Activated naive CD4-positive, alpha-beta T cell treated with anti-CD3 and anti-CD28 coated beads, Interleukin-2, amount 10 ng/mL, durations not matched to agents 7 days and 5 days (primary cell): ENCODE measurements around the gene BICDL2.
A peak's percentile ranks its signal among the peaks of the same experiment; 100 is the strongest.

ENCODE experiments used
- CTCF ChIA-PET: fragments of 350-600 bp; sonication (Branson Sonifier 250); formaldehyde crosslinking; loops from one replicate; lab custom pipeline; 2021; ENCODE audit warnings: antibody characterized with exemption; lab: Charles Lee
- DNase-seq: peaks from one replicate; pipeline ENCODE4 v3.0.0-alpha.2; 2020
- H3K27ac Mint-ChIP-seq: one replicate; pipeline ENCODE4 v1.8.0; 2021; ENCODE audit warnings: mild to moderate bottlenecking, moderate library complexity, mixed read lengths
- H3K27me3 Mint-ChIP-seq: one replicate; pipeline ENCODE4 v1.8.0; 2021; ENCODE audit warnings: mild to moderate bottlenecking, mixed read lengths
- H3K36me3 Mint-ChIP-seq: one replicate; pipeline ENCODE4 v1.8.0; 2021; ENCODE audit warnings: mixed read lengths
- H3K4me1 Mint-ChIP-seq: one replicate; pipeline ENCODE4 v1.8.0; 2021; ENCODE audit warnings: mixed read lengths
- H3K4me3 Mint-ChIP-seq: one replicate; pipeline ENCODE4 v1.8.0; 2021; ENCODE audit warnings: mild to moderate bottlenecking, moderate library complexity, mixed read lengths
- H3K9me3 Mint-ChIP-seq: one replicate; pipeline ENCODE4 v1.8.0; 2021; ENCODE audit warnings: mixed read lengths

The BICDL2 gene

DNA sequence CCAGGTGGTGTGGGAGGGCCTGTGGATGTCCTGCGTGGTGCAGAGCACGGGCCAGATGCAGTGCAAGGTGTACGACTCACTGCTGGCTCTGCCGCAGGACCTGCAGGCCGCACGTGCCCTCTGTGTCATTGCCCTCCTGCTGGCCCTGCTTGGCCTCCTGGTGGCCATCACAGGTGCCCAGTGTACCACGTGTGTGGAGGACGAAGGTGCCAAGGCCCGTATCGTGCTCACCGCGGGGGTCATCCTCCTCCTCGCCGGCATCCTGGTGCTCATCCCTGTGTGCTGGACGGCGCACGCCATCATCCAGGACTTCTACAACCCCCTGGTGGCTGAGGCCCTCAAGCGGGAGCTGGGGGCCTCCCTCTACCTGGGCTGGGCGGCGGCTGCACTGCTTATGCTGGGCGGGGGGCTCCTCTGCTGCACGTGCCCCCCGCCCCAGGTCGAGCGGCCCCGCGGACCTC lies 23.2 kb downstream of the BICDL2 start:
- DNase-seq = no peak
- peaks cover 14% of the 10 kb centered on the region for H3K4me1 Mint-ChIP-seq
- no peaks in the 10 kb centered on the region for H3K9me3 Mint-ChIP-seq
- CTCF ChIA-PET = interaction anchor here (0.6 to 17.3 kb wide), 2 partner anchors 13 to 19 kb away, joined by 3 to 300 read pairs; partner anchors contain the start of genes CLDN6, HCFC1R1, THOC6 and TNFRSF12A
- no peak overlapping the region for H3K4me3 Mint-ChIP-seq
- peaks cover 95% of the 10 kb centered on the region for H3K27me3 Mint-ChIP-seq
- H3K27ac Mint-ChIP-seq = no peak overlapping the region
- H3K36me3 Mint-ChIP-seq = no peaks in the 10 kb centered on the region

DNA sequence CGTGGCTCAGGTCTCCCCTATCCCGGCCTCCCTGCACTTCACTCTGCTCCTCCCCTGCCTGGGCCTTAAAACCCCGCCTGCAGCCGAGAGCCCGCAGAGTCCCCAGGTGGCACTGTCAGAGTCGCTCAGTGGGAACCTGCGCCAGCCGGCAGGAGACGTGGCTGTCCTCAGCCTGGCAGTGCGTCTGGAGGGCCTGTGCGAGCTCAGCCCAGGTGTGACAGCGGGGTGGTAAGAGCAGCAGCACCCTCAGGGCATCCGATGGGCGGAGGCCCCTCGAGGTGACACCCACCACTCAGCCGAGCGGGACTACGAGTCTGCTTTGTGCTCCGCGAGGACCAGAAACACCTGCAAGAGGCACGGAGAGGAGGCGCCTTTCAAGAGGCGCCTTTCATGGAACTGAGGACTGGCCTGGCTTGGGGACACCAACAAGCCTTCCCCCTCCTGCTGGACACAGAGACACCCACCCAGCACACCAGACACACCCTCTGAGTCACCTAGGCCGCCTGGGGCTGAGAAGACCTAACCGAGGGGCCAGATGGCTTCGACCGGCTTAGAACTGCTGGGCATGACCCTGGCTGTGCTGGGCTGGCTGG lies 23.8 kb downstream of the BICDL2 start, which contains the start of gene CLDN9:
CLDN9 (plus strand) TSS at position 96 of the 593 bp plus-strand sequence; CDS start at position 536, 440 bp downstream.
- no peaks in the 10 kb centered on the region for H3K9me3 Mint-ChIP-seq
- H3K27ac Mint-ChIP-seq = no peak within 1 kb of the TSS
- no peak for DNase-seq
- H3K27me3 Mint-ChIP-seq = peaks cover 95% of the 10 kb centered on the region
- no peak within 1 kb of the TSS for H3K4me3 Mint-ChIP-seq
- H3K36me3 Mint-ChIP-seq = no peaks in the 10 kb centered on the region
- CTCF ChIA-PET = interaction anchor here (17.3 kb wide), 1 partner anchor 14 kb away, joined by 300 read pairs; the partner anchor contains the start of genes CLDN6, HCFC1R1, THOC6 and TNFRSF12A
- H3K4me1 Mint-ChIP-seq = peaks cover 16% of the 10 kb centered on the region

- CTCF ChIA-PET = interaction anchor here (17.3 kb wide), 1 partner anchor 15 kb away, joined by 300 read pairs; the partner anchor contains the start of genes CLDN6, HCFC1R1, THOC6 and TNFRSF12A
- Mint-ChIP-seq H3K4me3 (no peak overlapping the region), H3K9me3 (no peaks in the 10 kb centered on the region)
Observed at GRCh38 chr16:3012246-3012645, 24.5 kb downstream of the BICDL2 start.

DNA sequence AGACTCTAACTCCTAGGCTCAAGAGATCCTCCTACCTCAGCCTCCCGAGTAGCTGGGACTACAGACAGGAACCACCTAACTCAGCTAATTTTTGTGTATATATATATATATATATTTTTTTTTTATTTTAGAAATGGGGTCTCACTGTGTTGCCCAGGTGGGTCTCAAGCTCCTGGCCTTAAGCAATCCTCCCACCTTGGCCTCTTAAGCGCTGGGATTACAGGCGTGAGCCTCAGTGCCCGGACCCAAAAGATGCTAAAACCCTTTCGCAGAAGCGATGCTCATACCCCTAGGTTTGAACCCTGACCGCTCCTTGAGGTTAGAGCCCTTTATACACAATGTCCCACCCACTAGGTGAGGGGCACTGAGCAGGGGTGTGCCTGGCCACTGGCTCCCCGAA lies 26.2 kb downstream of the BICDL2 start:
- no peaks in the 10 kb centered on the region for H3K36me3 Mint-ChIP-seq

More at GRCh38 chr16:3012246-3012645, 24.5 kb downstream of the BICDL2 start:
- DNase-seq = no peak
- no peak overlapping the region for H3K27ac Mint-ChIP-seq
- peaks cover 98% of the 10 kb centered on the region for H3K27me3 Mint-ChIP-seq
- H3K36me3 Mint-ChIP-seq = no peaks in the 10 kb centered on the region
- H3K4me1 Mint-ChIP-seq = peaks cover 23% of the 10 kb centered on the region

DNA sequence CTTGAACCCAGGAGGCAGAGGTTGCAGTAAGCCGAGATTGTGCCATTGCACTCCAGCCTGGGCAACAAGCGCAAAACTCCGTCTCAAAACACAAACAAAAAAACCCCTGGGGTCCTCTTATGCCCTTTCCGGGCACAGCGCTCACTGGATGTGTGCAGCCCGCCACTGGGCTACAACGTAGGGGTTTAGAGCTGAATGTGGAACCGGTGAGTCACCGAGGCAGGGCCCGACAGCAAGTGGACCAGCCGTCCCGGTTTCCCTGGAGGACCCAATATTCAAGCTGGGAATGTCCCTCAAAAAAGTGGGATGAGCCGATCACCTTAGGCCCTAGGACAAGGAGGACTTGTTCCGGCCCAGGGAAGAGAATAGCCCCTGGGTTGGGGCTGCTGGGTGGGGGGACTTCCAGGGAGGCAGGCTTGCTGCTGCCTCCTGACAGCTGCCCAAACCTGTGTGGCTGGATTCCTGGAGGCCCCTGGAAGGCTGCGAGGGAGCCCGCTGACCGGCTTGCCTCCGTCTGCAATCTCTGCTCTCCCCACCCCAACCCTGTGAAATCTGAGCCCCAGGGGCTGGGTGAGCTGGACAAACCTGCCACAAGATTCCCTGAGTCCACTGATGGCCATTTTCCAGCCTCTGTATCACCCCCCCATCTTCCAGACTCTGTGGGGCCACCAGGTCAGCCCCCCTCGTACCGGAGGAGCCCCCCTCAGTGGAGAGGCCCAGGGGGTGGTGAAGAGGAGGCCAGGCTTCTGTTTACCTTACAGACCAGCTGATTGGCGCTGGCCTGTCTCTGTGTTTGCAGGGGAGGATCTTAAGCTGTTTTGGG lies 27.0 kb downstream of the BICDL2 start:
- no peak for DNase-seq
- Mint-ChIP-seq H3K4me3 (no peak overlapping the region), H3K36me3 (no peaks in the 10 kb centered on the region), H3K27ac (no peak overlapping the region), H3K27me3 (peaks cover 95% of the 10 kb centered on the region), H3K9me3 (no peaks in the 10 kb centered on the region), H3K4me1 (peaks cover 39% of the 10 kb centered on the region)
- CTCF ChIA-PET = interaction anchor here (17.3 kb wide), 1 partner anchor 17 kb away, joined by 300 read pairs; the partner anchor contains the start of genes CLDN6, HCFC1R1, THOC6 and TNFRSF12A

More for the DNA sequence above, 26.2 kb downstream of the BICDL2 start:
- no peak overlapping the region for H3K27ac Mint-ChIP-seq
- peaks cover 37% of the 10 kb centered on the region for H3K4me1 Mint-ChIP-seq
- no peaks in the 10 kb centered on the region for H3K9me3 Mint-ChIP-seq
- no peak overlapping the region for H3K4me3 Mint-ChIP-seq
- peaks cover 97% of the 10 kb centered on the region for H3K27me3 Mint-ChIP-seq
- CTCF ChIA-PET = interaction anchor here (17.3 kb wide), 1 partner anchor 16 kb away, joined by 300 read pairs; the partner anchor contains the start of genes CLDN6, HCFC1R1, THOC6 and TNFRSF12A
- no peak for DNase-seq

- no peaks in the 10 kb centered on the region for H3K9me3 Mint-ChIP-seq
- CTCF ChIA-PET = interaction anchor here (17.3 kb wide), 1 partner anchor 18 kb away, joined by 300 read pairs; the partner anchor contains the start of genes CLDN6, HCFC1R1, THOC6 and TNFRSF12A
- peaks cover 40% of the 10 kb centered on the region for H3K4me1 Mint-ChIP-seq
- peaks cover 90% of the 10 kb centered on the region for H3K27me3 Mint-ChIP-seq
- no peak overlapping the region for H3K27ac Mint-ChIP-seq
- DNase-seq = no peak
- no peaks in the 10 kb centered on the region for H3K36me3 Mint-ChIP-seq
- no peak overlapping the region for H3K4me3 Mint-ChIP-seq
Observed at GRCh38 chr16:3008690-3009037, 28.1 kb downstream of the BICDL2 start.

DNA sequence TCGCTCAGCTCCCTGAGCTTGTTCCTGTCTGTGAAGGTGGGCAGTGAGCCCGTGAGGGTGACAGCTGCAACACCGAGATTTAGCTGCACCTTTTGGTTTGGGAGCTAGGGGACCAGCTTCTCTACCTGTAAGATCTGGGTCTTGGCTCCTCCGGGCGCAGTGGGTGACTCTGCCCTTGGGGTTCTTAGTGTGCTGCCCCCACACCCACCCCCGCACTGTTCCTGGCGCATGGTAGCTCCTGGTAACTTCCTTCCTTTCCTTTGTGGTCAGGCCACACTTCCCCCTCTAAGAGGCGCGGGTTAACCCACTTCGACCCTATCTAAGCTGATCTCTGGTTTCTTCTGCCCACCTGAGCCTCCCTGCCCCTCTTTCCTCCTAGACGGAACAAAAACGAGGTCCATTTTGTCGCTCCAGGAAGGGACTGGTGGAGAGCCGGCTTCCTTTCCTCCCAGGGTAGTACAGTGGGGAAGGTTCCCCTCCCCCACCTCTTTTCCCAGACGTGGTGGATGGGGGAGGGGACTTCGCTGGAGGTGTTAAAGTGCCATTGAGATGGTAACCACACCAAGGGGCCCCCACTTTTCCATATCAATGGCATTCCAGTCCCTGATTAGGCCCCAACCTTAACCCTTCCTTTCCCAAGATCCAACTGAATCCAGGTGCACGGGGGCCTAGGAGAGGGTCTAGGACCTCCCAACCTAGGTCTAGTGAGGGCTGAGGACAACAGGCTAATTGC lies 28.6 kb downstream of the BICDL2 start:
- H3K4me3 Mint-ChIP-seq = peak overlapping the region; percentile 49
- peaks cover 86% of the 10 kb centered on the region for H3K27me3 Mint-ChIP-seq
- no peaks in the 10 kb centered on the region for H3K36me3 Mint-ChIP-seq
- peak; percentile 46 for DNase-seq
- peaks cover 40% of the 10 kb centered on the region for H3K4me1 Mint-ChIP-seq
- no peaks in the 10 kb centered on the region for H3K9me3 Mint-ChIP-seq
- H3K27ac Mint-ChIP-seq = peak overlapping the region; percentile 60
- CTCF ChIA-PET = interaction anchor here (1.4 to 17.3 kb wide), 4 partner anchors 19 to 155 kb away, joined by 3 to 300 read pairs (median 4); partner anchors contain the start of genes CLDN6, HCFC1R1, PKMYT1 and THOC6

- Mint-ChIP-seq H3K27ac (peak overlapping the region; percentile 60), H3K27me3 (peaks cover 82% of the 10 kb centered on the region), H3K4me3 (no peak overlapping the region), H3K36me3 (no peaks in the 10 kb centered on the region), H3K4me1 (peaks cover 40% of the 10 kb centered on the region), H3K9me3 (no peaks in the 10 kb centered on the region)
- CTCF ChIA-PET = interaction anchor here (1.0 to 17.3 kb wide), 5 partner anchors 19 to 156 kb away, joined by 3 to 300 read pairs (median 3); partner anchors contain the start of genes CLDN6, HCFC1R1, PKMYT1 and THOC6
- no peak for DNase-seq
Observed at GRCh38 chr16:3007059-3007956, 29.4 kb downstream of the BICDL2 start.

DNA sequence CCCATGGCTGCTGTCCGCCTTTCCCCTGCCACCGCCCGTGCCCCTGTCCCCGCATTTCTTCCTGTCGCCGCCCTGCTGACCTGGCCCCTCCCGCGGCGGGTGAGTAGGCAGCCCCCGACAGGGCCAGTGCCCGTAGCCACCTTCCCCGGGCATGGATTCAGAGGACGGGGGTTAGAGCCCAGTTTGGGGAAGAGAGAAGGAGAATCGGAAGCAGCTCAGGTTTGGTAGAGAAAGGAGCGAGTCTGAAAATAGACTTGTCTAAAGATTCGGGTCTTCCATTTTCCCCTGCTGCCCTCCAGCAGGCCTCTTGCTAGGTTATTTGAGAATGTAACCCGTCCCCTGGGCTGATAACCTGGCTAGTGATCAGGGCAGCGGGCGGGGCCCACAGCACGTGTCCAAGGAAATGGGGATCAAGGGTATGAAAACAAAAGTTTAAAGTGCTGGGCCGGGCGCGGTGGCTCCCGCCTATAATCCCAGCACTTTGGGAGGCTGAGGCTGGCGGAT lies 31.9 kb downstream of the BICDL2 start:
- Mint-ChIP-seq H3K4me3 (peak overlapping the region; percentile 77), H3K27me3 (peaks cover 71% of the 10 kb centered on the region), H3K4me1 (peaks cover 40% of the 10 kb centered on the region), H3K36me3 (no peaks in the 10 kb centered on the region), H3K27ac (no peak overlapping the region), H3K9me3 (no peaks in the 10 kb centered on the region)
- DNase-seq = peak; percentile 42
- CTCF ChIA-PET = interaction anchor here (17.3 kb wide), 1 partner anchor 22 kb away, joined by 300 read pairs; the partner anchor contains the start of genes CLDN6, HCFC1R1, THOC6 and TNFRSF12A

DNA sequence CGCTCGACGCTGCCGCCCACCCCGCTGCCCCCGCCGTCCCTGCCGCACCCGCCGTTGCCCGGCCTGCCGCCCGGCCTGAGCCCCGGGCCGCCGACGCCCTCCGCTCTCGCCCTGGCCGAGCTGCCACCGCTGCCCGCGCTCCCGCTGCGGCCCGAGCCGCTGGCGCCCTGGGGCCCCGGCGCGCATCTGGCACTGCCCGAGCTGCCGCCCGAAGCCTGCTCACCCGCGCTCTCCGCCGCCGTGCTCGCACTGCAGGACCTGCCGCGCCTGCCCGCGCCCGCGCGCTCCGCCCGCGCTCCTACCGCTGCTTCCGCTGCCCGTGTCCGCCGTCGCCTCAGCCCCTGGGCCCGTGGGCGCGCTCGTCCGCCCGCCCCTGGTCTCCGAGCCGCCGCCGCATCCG lies 32.4 kb downstream of the BICDL2 start:
- H3K27me3 Mint-ChIP-seq = peaks cover 71% of the 10 kb centered on the region
- DNase-seq = peak; percentile 46
- H3K27ac Mint-ChIP-seq = no peak overlapping the region
- no peak overlapping the region for H3K4me3 Mint-ChIP-seq
- H3K36me3 Mint-ChIP-seq = no peaks in the 10 kb centered on the region
- CTCF ChIA-PET = interaction anchor here (0.7 to 17.3 kb wide), 8 partner anchors 10 to 116 kb away, joined by 3 to 300 read pairs (median 4); partner anchors contain the start of genes CLDN6, HCFC1R1, PAQR4 and THOC6
- H3K4me1 Mint-ChIP-seq = peaks cover 37% of the 10 kb centered on the region
- no peaks in the 10 kb centered on the region for H3K9me3 Mint-ChIP-seq

DNA sequence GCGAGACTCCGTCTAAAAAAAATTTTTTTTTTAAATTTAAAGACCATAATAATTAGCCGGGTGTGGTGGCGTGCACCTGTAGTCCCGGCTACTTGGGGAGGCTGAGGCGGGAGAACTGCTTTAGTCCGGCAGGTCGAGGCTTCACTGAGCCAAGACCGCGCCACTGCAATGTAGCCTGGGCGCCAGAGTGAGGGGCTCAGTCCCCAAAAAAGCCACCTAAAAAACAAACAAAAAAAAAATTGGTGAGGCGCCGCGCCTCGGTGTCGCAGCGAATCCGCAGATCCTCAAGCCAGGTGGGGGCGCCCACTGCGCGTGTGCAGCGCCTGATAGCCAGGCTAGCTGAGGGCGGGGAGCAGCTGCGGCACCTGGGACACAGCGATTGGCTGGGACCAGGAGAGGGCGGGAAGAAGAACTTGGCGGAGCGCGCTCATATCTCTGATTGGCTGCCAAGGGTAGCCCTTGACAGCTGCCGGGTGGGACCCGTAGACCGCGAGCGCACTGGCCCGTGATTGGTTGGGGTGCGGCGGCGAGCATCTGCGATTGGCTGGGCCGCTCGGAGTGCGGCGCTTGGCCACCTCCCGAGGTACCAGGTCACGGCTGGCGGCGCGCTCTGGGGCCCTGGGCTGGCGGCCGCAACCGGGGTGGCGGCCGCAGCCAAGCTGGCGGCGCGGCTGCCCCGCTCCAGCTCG lies 33.0 kb downstream of the BICDL2 start:
- peaks cover 71% of the 10 kb centered on the region for H3K27me3 Mint-ChIP-seq
- H3K36me3 Mint-ChIP-seq = no peaks in the 10 kb centered on the region
- H3K4me1 Mint-ChIP-seq = peaks cover 35% of the 10 kb centered on the region
- H3K4me3 Mint-ChIP-seq = peak overlapping the region; percentile 73
- peak overlapping the region; percentile 72 for H3K27ac Mint-ChIP-seq
- DNase-seq = peak; percentile 99
- CTCF ChIA-PET = interaction anchor here (0.7 to 17.3 kb wide), 8 partner anchors 11 to 115 kb away, joined by 3 to 300 read pairs (median 4); partner anchors contain the start of genes CLDN6, HCFC1R1, PAQR4 and THOC6
- no peaks in the 10 kb centered on the region for H3K9me3 Mint-ChIP-seq

- CTCF ChIA-PET = interaction anchor here (0.6 to 17.3 kb wide), 3 partner anchors 26 to 45 kb away, joined by 3 to 300 read pairs (median 3); partner anchors contain the start of genes CLDN6, HCFC1R1, THOC6 and TNFRSF12A
- H3K27ac Mint-ChIP-seq = no peak overlapping the region
- peaks cover 71% of the 10 kb centered on the region for H3K27me3 Mint-ChIP-seq
- H3K4me3 Mint-ChIP-seq = no peak overlapping the region
- no peak for DNase-seq
- no peaks in the 10 kb centered on the region for H3K9me3 Mint-ChIP-seq
- peaks cover 11% of the 10 kb centered on the region for H3K4me1 Mint-ChIP-seq
- H3K36me3 Mint-ChIP-seq = no peaks in the 10 kb centered on the region
Observed at GRCh38 chr16:3001316-3001715, 35.4 kb downstream of the BICDL2 start.
